Stimulated activated CD8-positive, alpha-beta memory T cell treated with anti-CD3 and anti-CD28 coated beads, Interleukin-15, amount 100 ng/mL, for 4 hours (primary cell): Measurements from ENCODE around the gene NPSR1.
"Not testable (repeated sequence)": the region's sequence is repeated elsewhere in the genome, so short reads cannot be mapped to it uniquely, and the experiment has no call there.

Source experiments
- DNase-seq, 2 donors: peaks; one replicate each; pipeline ENCODE4 v3.0.0-alpha.2; 2020; ENCODE audit warnings: low read depth in 2 of 2

Gene NPSR1

GRCh38 chr7:34758111-34758601, 100.1 kb downstream of the NPSR1 start:
- DNase-seq, result no peak

- DNase-seq, result no peak
Observed at GRCh38 chr7:34759477-34760125, 101.6 kb downstream of the NPSR1 start.

GRCh38 chr7:34760271-34760670, 102.3 kb downstream of the NPSR1 start:
- no peak for DNase-seq

- no peak for DNase-seq
Observed at GRCh38 chr7:34761206-34761605, 103.2 kb downstream of the NPSR1 start.

- no peak for DNase-seq
Observed at GRCh38 chr7:34761627-34762026, 103.6 kb downstream of the NPSR1 start.

GRCh38 chr7:34762764-34763163, 104.7 kb downstream of the NPSR1 start:
- DNase-seq, result no peak

- DNase-seq, result no peak
Observed at GRCh38 chr7:34772296-34772938, 114.4 kb downstream of the NPSR1 start.

- DNase-seq, result no peak
Observed at GRCh38 chr7:34776748-34777358, 118.8 kb downstream of the NPSR1 start.

- no peak for DNase-seq
Observed at GRCh38 chr7:34780546-34780945, 122.5 kb downstream of the NPSR1 start.

- DNase-seq, result no peak
Observed at GRCh38 chr7:34787586-34787985, 129.6 kb downstream of the NPSR1 start.

- no peak for DNase-seq
Observed at GRCh38 chr7:34806831-34807230, 148.8 kb downstream of the NPSR1 start.

- DNase-seq, result no peak
Observed at GRCh38 chr7:34807548-34808340, 149.7 kb downstream of the NPSR1 start.

GRCh38 chr7:34814203-34814842, 156.3 kb downstream of the NPSR1 start:
- DNase-seq, result not testable (repeated sequence)

- no peak for DNase-seq
Observed at GRCh38 chr7:34821932-34822558, 164.0 kb downstream of the NPSR1 start.

GRCh38 chr7:34823650-34824258, 165.7 kb downstream of the NPSR1 start:
- DNase-seq, result peak in 1 of 2 donors; percentile 22

GRCh38 chr7:34825221-34825620, 167.2 kb downstream of the NPSR1 start:
- no peak for DNase-seq

GRCh38 chr7:34830390-34830789, 172.4 kb downstream of the NPSR1 start:
- DNase-seq, result no peak

- no peak for DNase-seq
Observed at GRCh38 chr7:34831436-34831835, 173.4 kb downstream of the NPSR1 start.

- DNase-seq, result no peak
Observed at GRCh38 chr7:34832020-34832419, 174.0 kb downstream of the NPSR1 start.

- DNase-seq, result no peak
Observed at GRCh38 chr7:34835901-34836600, 178.0 kb downstream of the NPSR1 start.
